ENCODE results near the gene SLC35E2B.
"Not testable (repeated sequence)": the region's sequence is repeated elsewhere in the genome, so short reads cannot be mapped to it uniquely, and the experiment has no call there.

SLC35E2B gene

DNA sequence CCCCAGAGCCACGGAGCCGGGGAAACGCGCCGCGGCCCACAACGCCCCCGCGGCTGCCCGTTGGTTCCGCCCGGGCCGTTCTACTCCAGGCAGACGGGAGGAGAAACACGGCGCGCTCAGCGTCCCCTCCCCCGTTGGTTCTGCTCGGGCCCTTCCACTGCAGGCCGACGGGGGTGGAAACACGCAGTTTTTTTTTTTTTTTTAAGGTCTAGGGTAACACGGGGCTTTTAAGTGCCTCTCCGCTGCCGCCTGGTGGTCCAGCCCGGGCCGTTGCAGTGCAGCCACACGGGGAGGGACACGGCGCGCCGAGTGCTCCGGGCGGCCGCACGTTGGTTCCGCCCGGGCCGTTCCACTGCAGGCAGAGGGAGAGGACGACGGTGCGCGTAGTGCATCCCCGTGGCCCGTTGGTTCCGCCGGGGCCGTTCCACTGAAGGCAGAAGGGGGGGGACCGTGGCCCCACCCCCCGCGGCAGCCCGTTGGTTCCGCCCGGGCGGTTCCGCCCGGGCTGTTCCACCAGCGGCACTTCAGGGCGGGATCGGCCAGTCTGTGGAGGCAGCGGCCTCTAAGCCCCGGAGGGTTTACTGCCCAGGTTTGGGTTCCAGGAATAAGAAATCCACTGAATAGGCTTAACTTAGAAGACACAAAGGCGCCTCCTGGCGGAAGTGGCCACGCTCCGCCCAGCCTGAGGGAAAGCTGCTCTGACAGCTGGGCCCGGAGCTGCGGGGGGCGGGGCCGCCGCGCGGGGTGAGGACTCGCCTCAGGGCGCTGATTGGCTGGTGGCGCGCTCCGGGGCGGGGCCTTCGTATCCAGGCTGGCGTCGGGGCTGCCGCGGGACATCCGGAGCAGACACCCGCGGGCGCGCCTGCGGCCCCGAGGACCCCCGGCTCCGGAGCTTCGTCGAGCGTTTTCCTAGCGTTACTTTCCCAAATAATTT, at the start of gene SLC35E2B:
TSS of gene SLC35E2B (minus strand) at position 82 of the 934 bp plus-strand sequence. CDS start 16,096 bp downstream, outside the sequence.
- peak; percentile 90 for DNase-seq (ENCODE audit: low read depth)

- DNase-seq (ENCODE audit: low read depth): not testable (repeated sequence)
Measured at GRCh38 chr1:1741013-1741412, 48.4 kb upstream of the SLC35E2B start.

DNA sequence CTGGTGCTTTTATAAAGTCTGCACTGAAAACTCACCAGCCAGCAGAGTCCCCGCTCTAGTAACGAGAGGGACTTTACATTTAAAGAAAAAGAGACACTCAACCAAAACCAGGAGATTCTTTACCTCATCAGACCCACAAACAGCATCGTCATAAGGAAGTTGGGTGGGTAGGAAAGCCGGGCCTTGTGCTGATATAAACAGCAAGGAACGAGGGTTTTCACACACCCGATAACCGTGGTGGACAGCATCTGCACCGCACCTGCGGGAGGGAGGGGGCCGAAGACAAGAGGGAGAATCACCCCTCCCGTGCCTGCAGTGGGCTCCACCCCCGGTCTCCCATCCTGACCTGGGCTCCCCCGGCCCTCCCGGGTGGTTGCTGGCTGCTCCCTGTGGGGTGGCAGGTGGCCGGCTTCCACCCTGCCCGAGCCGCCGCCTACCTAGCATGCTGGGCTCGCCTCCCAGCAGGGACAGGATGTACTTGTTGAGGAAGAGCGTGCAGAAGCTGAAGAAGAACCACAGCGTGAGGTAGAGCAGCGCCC, 46.3 kb upstream of the SLC35E2B start:
- DNase-seq (ENCODE audit: low read depth): not testable (repeated sequence)

- DNase-seq (ENCODE audit: low read depth): not testable (repeated sequence)
Measured at GRCh38 chr1:1737675-1738590, 45.3 kb upstream of the SLC35E2B start.

GRCh38 chr1:1732381-1732780, 39.8 kb upstream of the SLC35E2B start:
- no peak for DNase-seq (ENCODE audit: low read depth)

GRCh38 chr1:1730870-1731269, 38.3 kb upstream of the SLC35E2B start:
- DNase-seq (ENCODE audit: low read depth): no peak

DNA sequence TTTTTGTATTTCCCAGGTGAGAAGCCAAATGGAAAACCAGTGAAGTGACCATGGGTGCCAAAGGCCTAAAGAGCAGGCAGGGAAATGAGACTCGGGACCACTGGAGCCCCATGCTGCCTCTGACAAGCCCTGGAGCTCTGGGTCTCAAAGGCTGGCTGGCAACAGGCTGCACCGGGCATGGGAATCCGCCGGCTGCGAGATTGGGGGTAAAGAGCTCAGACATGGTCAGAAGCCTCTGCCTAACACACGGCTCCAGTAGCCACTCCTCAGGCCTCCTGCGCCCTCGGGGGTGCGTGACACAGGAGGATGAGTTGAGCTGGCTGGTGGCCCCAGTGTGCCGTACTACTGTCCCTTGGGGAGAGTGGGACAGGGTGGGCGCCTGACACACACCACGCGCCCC, 37.6 kb upstream of the SLC35E2B start:
- DNase-seq (ENCODE audit: low read depth): not testable (repeated sequence)

DNA sequence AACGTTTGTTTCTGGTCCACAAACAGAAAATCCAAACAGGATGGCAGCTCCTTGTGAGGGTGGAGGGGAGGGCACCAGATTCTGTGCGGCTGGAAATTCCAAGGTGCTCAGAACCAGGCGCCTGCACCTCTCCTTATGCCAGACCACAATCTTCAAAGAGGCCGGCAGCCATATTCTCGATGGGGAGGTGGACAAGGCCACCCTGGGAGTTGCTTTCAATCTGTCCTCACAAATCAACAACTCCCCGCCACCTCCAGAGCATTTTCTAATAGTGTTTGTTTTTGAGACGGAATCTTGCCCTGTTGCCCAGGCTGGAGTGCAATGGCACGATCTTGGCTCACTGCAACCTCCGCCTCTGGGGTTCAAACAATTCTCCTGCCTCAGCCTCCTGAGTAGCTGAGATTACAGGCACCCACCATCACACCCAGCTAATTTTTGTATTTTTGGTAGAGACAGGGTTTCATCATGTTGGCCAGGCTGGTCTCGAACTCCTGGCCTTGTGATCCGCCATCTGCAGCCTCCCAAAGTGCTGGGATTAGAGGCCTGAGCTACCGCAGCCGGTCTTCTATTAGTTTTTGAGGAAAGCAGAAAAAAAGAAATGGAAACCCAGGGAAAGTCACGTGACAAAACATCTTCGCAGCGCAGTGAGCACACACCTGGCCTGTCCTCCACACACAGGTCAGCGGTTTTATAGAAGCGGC, 36.7 kb upstream of the SLC35E2B start:
- DNase-seq (ENCODE audit: low read depth): not testable (repeated sequence)

GRCh38 chr1:1728308-1729005, 35.9 kb upstream of the SLC35E2B start:
- DNase-seq (ENCODE audit: low read depth): not testable (repeated sequence)

DNA sequence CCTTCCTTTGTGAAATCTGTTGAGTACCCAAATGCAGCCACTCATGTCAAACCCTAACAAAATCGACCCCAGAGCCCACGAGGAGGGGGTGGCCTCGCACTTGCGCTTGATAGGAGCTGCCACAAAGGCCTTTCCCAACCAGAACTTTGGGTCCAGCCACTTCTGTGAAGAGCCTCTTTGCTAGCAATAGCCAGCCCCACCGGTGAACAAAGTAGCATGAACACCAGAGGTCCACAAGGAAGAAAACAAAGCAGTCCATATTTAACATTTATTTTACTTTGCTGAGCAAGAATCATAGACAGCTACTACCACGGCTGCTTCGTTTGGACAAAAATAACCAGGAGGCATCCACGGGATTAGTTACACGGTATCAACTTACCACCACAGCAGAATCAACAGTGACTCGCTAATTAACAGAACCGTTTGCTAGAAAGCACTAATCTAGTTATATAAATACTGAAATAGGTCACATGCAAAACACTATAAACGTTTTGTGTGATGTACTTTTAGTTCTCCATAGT, 34.6 kb upstream of the SLC35E2B start:
- DNase-seq (ENCODE audit: low read depth): not testable (repeated sequence)

DNA sequence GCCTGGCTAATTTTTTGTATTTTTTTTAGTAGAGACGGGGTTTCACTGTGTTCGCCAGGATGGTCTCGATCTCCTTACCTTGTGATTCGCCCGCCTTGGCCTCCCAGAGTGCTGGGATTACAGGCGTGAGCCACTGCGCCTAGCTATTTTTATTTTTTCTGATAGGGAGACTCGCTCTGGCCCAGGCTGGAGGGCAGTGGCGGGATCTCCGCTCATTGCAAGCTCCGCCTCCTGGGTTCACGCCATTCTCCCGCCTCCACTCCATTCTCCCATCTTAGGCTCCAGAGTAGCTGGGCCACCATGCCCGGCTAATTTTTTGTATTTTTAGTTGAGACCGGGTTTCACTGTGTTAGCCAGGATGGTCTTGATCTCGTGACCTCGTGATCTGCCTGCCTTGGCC, 33.5 kb upstream of the SLC35E2B start:
- not testable (repeated sequence) for DNase-seq (ENCODE audit: low read depth)

GRCh38 chr1:1724035-1724864, 31.7 kb upstream of the SLC35E2B start, which contains the start of gene CDK11A:
Gene CDK11A, minus strand, starts transcription at chr1:1724357. Its CDS starts 1,539 bp downstream, at chr1:1722818.
- DNase-seq (ENCODE audit: low read depth): peak; percentile 99

GRCh38 chr1:1721201-1721600, 28.6 kb upstream of the SLC35E2B start:
- DNase-seq (ENCODE audit: low read depth): no peak

DNA sequence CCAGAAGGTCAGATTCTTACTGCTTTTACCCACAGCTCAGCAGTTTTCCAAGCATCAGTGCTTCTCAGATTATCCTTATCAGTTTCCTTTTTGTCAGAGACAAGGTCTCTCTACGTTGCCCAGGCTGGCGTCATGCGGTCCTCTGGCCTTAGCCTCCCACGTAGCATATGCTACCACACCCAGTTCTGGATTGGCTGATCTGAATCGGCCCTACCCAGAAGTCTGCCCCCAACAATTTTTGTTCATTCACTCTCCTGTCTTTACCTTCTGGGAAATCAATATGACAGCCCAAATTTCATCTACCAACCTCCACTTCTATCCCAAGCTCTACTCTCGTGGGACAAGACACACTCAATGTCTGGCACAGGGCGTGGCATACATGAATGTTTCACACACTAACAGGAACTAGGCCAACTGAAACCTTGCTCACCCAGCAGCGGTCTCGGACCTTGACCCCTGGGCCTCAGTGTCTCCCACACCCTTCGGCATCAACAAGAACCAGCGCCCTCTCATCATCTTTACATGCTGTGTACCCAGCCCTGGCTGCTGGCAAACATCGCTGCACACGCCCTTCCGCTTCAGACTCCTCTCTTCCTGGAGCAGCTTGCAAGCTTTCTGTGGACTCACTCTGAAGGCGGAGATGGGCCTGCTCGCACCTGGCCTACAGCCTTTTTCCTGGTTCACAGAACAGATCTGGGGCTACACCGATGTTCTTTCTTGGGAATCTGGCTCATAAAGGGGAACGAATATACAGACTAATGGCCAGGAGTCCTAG, 22.7 kb upstream of the SLC35E2B start:
- not testable (repeated sequence) for DNase-seq (ENCODE audit: low read depth)

GRCh38 chr1:1707897-1708296, 15.3 kb upstream of the SLC35E2B start:
- DNase-seq (ENCODE audit: low read depth): not testable (repeated sequence)

- not testable (repeated sequence) for DNase-seq (ENCODE audit: low read depth)
Measured at GRCh38 chr1:1707241-1707640, 14.6 kb upstream of the SLC35E2B start.

- DNase-seq (ENCODE audit: low read depth): not testable (repeated sequence)
Measured at GRCh38 chr1:1705623-1706022, 13.0 kb upstream of the SLC35E2B start.

GRCh38 chr1:1704284-1704957, 11.8 kb upstream of the SLC35E2B start:
- not testable (repeated sequence) for DNase-seq (ENCODE audit: low read depth)

All from stimulated activated CD4-positive, alpha-beta T cell treated with anti-CD3 and anti-CD28 coated beads, Interleukin-2, amount 100 ng/mL, for 4 hours (primary cell).